Measurements from ENCODE around the gene C12orf57. TPM values are rescaled to one million over a fixed set of nuclear protein-coding genes. Genes with fewer than 3 reads are reported as not detected.

Gene C12orf57
- total RNA-seq, 4 donors from 2014 or later, result 303 to 452 (median 386) TPM

DNA sequence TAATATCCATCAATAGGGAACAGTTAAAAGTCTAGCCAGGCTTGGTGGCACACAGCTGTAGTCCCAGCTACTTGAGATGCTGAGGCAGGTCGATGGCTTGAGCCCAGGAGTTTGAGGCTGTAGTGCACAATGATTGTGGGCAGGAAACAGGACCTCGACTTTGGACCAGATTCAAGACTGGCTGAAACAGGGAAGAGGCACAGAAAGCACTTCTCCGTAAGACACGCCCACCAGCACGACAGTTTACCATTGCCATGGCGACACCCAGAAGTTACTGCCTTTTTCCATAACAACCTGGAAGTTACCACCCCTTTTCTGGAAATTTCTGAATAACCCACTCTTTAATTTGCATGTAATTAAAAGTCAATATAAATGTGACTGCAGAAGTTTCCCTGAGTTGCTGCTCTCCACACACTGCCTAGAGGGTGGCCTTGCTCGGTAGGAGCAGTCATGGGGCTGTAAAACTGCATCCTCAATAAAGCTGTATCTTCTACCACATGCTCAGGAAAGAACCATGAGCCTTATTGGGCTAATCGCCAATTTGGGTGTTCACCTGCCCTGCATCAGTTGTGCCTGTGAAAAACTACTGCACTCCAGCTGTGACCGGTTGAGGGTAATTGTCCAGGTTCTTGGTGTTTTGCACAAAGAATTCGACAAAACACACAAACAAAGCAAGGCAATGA, 43.8 kb upstream of the C12orf57 start:
- Histone ChIP-seq H3K27ac (peak overlapping the region; percentile 30 to 70 (median 63)), H3K36me3 (no peaks in the 10 kb centered on the region), H3K27me3 (no peaks in the 10 kb centered on the region), H3K4me3 (no peak overlapping the region), H3K4me1 (peaks cover under 1 to 21% (median 18%) of the 10 kb centered on the region in 4 donors), H3K9me3 (no peaks in the 10 kb centered on the region)
- TF ChIP-seq, protein P1, sequence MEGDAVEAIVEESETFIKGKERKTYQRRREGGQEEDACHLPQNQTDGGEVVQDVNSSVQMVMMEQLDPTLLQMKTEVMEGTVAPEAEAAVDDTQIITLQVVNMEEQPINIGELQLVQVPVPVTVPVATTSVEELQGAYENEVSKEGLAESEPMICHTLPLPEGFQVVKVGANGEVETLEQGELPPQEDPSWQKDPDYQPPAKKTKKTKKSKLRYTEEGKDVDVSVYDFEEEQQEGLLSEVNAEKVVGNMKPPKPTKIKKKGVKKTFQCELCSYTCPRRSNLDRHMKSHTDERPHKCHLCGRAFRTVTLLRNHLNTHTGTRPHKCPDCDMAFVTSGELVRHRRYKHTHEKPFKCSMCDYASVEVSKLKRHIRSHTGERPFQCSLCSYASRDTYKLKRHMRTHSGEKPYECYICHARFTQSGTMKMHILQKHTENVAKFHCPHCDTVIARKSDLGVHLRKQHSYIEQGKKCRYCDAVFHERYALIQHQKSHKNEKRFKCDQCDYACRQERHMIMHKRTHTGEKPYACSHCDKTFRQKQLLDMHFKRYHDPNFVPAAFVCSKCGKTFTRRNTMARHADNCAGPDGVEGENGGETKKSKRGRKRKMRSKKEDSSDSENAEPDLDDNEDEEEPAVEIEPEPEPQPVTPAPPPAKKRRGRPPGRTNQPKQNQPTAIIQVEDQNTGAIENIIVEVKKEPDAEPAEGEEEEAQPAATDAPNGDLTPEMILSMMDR (IDR thresholded peaks at IDR 0.05), result no peak
- TF ChIP-seq EP300 (IDR thresholded peaks at IDR 0.05; ENCODE audit: low read depth) (no peak), POLR2AphosphoS5 (IDR thresholded peaks at IDR 0.05) (peak in 2 of 3 donors; percentile 29 to 76), POLR2A (IDR thresholded peaks at IDR 0.05) (peak; percentile 43)
- 25 to 35% methylated on average over 2 to 10 of the region's 10 CpGs for WGBS, 2 donors (ENCODE audit: low coverage in 1 of 2)
- intact Hi-C loops (cut with DNase I; ENCODE audit: low total_unique reads), result loop anchor here (2.0 kb wide), 1 partner anchor 149 kb away; no protein-coding TSS in a partner anchor
- peak; percentile 85 for DNase-seq
- in situ Hi-C loops (cut with MboI; ENCODE audit: low pct_ligation_motif_present in 1 of 4, low pct_unique_long_range_greater_than_20kb in 1 of 4, low sequenced_read_pairs in 3 of 4), result loop anchor here in 1 of 4 donors (25.0 kb wide), 1 partner anchor 212 kb away; the partner anchor contains the start of gene C1RL

DNA sequence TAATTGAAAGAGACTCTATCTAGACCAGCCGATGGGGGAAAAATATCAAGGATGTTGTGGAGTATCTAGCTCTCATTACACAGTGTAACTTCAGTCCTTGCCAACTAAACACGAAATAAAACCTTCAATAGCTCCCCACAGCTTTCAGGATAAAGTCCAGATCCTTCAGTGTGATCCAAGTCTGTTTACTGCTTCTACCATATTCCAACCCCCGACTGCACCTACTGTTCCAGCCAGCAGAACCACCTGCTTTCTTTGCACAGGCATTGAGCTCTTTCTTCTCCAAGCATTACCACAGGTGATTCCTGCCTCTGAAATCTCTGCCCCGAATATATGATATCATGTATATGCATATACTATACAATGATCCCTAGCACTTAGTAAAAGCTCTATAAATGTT, 41.4 kb upstream of the C12orf57 start:
- H3K36me3 ChIP-seq, result no peaks in the 10 kb centered on the region
- intact Hi-C loops (cut with DNase I; ENCODE audit: low total_unique reads) (no loop called here), in situ Hi-C loops (cut with MboI; ENCODE audit: low pct_ligation_motif_present in 1 of 4, low pct_unique_long_range_greater_than_20kb in 1 of 4, low sequenced_read_pairs in 3 of 4) (loop anchor here in 1 of 4 donors (25.0 kb wide), 1 partner anchor 210 kb away; the partner anchor contains the start of gene C1RL)
- no peak overlapping the region for H3K27ac ChIP-seq
- H3K4me3 ChIP-seq, result no peak overlapping the region
- no peak for DNase-seq
- 55 to 56% methylated on average over 3 to 4 of the region's 4 CpGs for WGBS, 2 donors (ENCODE audit: low coverage in 1 of 2)
- no peaks in the 10 kb centered on the region for H3K9me3 ChIP-seq
- TF ChIP-seq, protein P1 (IDR thresholded peaks at IDR 0.05), result no peak
- TF ChIP-seq EP300 (IDR thresholded peaks at IDR 0.05; ENCODE audit: low read depth), result no peak
- H3K27me3 ChIP-seq, result no peaks in the 10 kb centered on the region
- H3K4me1 ChIP-seq, result peaks cover 4 to 27% (median 23%) of the 10 kb centered on the region in 4 donors

DNA sequence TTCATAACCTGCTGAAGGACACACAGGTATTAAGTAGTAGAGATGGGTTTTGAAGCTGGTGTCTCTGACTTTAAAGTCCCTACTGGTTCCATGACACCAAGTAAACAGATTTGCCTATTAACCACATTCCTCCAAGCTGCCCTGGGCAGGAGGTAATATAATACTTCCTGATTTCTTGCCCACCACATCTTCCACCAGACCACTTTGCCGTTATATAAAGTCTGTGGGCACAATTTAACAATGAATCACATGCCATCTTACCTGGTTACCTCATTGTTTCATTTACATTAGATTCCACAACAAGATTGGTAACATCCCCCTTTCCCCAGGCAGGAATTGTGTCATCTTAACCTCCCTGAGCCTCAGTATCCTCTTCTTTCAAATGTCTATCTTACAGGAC, 40.1 kb upstream of the C12orf57 start:
- 50 to 73% methylated on average over 1 of the region's 1 CpG for WGBS, 2 donors (ENCODE audit: low coverage in 1 of 2)
- DNase-seq, result no peak
- H3K4me3 ChIP-seq, result no peak overlapping the region
- H3K36me3 ChIP-seq, result no peaks in the 10 kb centered on the region
- H3K27me3 ChIP-seq, result no peaks in the 10 kb centered on the region
- no peaks in the 10 kb centered on the region for H3K9me3 ChIP-seq
- in situ Hi-C loops (cut with MboI; ENCODE audit: low pct_ligation_motif_present in 1 of 4, low pct_unique_long_range_greater_than_20kb in 1 of 4, low sequenced_read_pairs in 3 of 4) (loop anchor here in 1 of 4 donors (25.0 kb wide), 1 partner anchor 209 kb away; the partner anchor contains the start of gene C1RL), intact Hi-C loops (cut with DNase I; ENCODE audit: low total_unique reads) (no loop called here)
- H3K27ac ChIP-seq, result no peak overlapping the region
- no peak for TF ChIP-seq POLR2A (IDR thresholded peaks at IDR 0.05)
- no peak for TF ChIP-seq POLR2AphosphoS5 (IDR thresholded peaks at IDR 0.05)
- H3K4me1 ChIP-seq, result peaks cover 4 to 27% (median 23%) of the 10 kb centered on the region in 4 donors

DNA sequence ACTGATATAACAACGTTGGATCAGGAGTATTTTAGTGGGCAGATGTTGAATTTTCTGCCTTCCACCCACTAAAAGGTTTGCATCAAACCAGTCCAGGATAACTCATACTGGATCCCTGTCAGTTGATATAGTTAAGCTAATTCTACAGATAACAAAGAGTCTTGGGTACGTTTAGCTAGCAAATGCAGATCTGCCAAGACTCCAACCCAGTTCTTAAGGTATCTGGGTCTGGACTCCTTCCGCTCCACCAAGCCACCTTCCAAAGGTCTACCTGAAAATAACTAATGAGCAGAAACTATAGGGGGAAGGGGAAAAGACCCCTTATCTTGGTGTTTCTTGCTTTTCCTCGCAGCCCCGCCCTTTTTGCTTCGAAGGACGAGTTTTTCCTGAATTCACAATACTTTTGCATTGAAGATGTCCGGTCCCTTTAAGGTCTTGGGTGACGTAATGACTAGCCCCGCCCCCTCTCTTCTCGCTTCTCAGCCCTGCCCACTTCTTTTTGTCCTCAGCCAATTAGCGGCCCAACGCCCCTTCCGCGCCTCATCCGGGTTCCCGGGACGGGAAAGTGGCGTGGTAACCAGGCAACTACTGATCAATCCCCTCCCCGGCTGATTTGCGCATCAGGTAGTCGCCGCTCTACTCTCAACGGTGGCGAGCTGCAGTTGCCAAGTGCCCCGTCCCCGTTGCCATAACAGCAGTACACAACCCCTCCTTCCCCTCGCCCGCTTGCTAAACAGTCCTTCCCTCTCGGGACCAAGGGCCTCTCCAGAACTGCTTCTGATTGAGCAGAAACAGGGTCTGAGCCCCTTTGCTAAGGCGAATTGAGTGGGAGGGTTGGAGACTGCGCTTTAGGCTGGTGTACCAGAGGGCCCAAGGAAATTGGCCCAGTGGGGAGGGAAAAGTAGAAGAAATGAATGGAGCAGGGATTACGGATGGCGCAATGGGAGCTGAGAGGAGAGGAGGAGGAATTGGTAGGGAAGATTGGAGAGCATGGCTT, 39.2 kb upstream of the C12orf57 start, which contains the start of gene LRRC23:
LRRC23 (plus strand) TSS at position 543 of the 997 bp plus-strand sequence. CDS start 812 bp downstream, outside the sequence.
- H3K4me3 ChIP-seq, result peak within 1 kb of the TSS; percentile 18 to 74 (median 56)
- peak; percentile 99 for DNase-seq
- peaks cover 4 to 23% (median 20%) of the 10 kb centered on the region in 4 donors for H3K4me1 ChIP-seq
- TF ChIP-seq POLR2AphosphoS5 (IDR thresholded peaks at IDR 0.05), result peak; percentile 54 to 76 (median 76)
- TF ChIP-seq EP300 (IDR thresholded peaks at IDR 0.05; ENCODE audit: low read depth), result no peak
- TF ChIP-seq, protein P1 (IDR thresholded peaks at IDR 0.05), result no peak
- TF ChIP-seq POLR2A (IDR thresholded peaks at IDR 0.05), result peak; percentile 56
- H3K36me3 ChIP-seq, result no peaks in the 10 kb centered on the region
- in situ Hi-C loops (cut with MboI; ENCODE audit: low pct_ligation_motif_present in 1 of 4, low pct_unique_long_range_greater_than_20kb in 1 of 4, low sequenced_read_pairs in 3 of 4) (loop anchor here in 1 of 4 donors (25.0 kb wide), 1 partner anchor 208 kb away; the partner anchor contains the start of gene C1RL), intact Hi-C loops (cut with DNase I; ENCODE audit: low total_unique reads) (no loop called here)
- WGBS, 2 donors (ENCODE audit: low coverage in 1 of 2), result 6 to 10% methylated on average over 12 to 34 of the region's 34 CpGs
- no peaks in the 10 kb centered on the region for H3K9me3 ChIP-seq
- H3K27ac ChIP-seq, result peak within 1 kb of the TSS; percentile 79 to 87 (median 85)
- no peaks in the 10 kb centered on the region for H3K27me3 ChIP-seq

Data from transverse colon (tissue), 4 donors.